Jurkat, Clone E6-1 (cell line): ENCODE measurements around the gene GAS2L2.

Source experiments
- DNase-seq: peaks from one replicate; pipeline ENCODE4 v3.0.0-alpha.2; 2011; ENCODE audit warnings: low read depth, low spot score
- H3K4me3 ChIP-seq: 2 replicates; pipeline ENCODE4 v1.5.1; 2011; ENCODE audit warnings: mild to moderate bottlenecking, low read length, control low read depth, moderate library complexity

Gene GAS2L2

DNA sequence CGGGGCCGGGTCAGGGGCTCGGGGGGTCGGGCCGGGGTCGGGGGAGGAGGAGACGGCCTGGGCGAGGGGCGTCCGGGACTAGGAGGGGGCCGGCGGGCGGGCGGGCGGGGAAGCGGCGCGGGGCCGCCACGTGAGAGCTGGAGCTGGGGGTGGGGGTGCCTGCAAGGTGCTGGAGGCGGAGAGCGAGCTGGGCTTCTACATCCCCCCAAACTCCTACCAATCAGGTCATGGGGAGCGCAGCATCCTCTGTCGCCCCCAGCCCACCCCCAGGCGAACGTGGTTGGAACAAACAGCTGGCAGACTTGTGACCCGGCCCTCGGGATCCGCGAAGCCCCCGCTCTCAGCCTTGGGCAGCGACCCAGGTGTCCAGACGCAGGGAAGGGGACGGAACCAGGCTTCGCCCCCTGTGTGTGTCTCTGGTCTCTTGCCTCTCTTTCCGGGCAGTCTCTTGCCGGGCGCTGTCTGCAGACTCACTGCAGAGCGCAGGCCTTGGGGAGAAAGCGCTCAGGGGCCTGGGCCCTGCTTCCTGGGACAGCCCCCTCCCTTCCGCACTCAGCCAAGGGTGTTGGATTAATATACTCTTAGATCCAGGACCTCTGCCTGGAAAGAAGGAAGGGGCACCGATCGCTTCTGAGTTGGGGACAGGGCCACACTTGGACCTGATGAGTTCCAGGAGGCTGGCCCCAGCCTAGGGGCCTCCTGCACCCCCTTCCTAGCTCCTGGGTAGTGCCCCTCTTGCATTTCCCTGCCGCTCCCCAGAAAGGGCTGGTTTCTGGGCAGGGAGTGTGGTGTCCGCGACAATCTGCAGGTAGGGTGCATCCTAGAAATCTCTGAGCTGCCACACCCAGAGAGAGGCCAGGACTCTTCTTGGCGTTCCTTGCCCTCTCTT lies 20.9 kb downstream of the GAS2L2 start:
- peak overlapping the region; percentile 52 for H3K4me3 ChIP-seq
- DNase-seq, result no peak

DNA sequence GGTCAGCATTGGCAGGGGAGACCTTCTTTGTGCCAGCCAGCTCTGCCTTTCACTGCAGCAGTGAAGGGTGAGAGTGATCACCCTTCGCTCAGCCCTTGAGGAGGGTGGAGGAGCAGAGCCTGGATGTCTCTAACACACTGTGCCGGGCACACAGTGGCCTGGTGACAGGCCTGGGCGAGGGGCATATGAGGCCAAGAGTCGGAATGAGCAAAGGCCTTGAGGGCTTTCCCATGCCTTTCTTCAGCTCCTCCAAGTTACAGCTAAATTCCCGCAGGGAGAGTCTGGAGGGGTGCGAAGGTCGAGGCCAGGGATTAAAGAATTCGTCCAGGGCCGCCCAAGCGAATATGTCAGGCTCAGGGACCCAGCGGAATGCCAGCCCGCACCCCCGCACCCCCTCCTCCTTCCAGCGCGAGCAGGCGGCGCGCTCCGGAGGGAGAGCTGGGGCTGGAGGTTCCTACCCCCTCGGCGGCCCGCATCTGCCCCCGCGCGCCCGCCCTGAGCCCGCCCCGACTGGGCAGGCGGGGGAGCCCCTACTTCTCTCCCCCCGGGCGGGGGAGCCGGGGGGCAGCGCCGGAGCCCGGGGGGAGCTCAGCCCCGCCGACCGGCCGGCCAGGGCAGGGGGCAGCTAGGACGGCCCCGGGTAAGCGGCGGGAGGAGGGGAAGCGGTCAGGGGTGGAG lies 21.7 kb downstream of the GAS2L2 start, which contains the start of gene RASL10B:
Gene RASL10B, plus strand, starts transcription at position 401 of the 678 bp plus-strand sequence. CDS start 3,546 bp downstream, outside the sequence.
- no peak for DNase-seq
- H3K4me3 ChIP-seq, result peak within 1 kb of the TSS; percentile 52

DNA sequence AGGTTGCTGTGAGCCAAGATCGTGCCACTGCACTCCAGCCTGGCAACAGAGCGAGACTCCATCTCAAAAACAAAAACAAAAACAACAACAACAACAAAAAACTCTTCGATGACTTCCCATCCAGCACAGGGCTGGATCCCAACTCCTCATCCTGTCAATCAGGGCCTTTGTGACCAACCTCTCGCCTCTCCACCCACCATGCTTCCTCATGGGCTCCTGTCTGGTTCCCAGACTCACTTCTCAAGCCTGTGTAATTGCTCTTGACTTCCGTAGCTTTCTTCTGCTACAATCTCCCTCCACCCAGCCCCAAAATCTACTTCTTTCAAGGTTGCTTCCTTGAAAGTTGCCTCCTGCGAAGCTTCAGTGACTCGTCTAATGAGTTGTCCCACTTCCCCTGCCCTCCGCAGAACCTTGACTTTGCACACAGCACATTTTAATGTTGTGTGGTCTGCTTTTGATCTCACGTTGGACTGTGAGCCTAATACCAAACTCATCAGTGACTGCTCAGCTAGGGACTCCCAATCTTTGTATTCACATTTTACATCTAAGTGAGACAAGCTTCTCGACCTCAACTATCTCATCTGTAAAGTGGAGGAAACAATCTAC lies 22.5 kb downstream of the GAS2L2 start:
- peak; percentile 79 for DNase-seq
- H3K4me3 ChIP-seq, result no peak overlapping the region

DNA sequence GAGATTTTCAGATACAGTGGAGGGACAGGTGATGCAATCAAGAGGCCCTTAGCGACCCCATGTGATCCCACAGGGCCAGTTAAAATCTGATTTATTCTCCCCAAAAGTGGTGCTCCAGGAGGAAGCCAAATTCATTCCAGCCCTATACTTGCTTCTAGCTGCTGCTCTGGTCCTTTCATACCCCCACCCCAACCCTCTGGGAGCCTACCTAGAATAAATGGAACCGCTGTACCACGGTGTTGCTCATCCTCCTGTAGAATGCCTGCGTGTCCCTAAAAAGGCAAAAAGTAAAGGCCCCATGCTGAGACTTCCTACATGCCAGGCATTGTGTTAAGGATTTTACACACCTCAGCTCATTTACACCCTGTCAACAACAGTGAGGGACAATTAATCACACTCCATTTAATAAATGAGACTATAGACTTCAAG lies 23.6 kb downstream of the GAS2L2 start:
- no peak overlapping the region for H3K4me3 ChIP-seq
- no peak for DNase-seq

DNA sequence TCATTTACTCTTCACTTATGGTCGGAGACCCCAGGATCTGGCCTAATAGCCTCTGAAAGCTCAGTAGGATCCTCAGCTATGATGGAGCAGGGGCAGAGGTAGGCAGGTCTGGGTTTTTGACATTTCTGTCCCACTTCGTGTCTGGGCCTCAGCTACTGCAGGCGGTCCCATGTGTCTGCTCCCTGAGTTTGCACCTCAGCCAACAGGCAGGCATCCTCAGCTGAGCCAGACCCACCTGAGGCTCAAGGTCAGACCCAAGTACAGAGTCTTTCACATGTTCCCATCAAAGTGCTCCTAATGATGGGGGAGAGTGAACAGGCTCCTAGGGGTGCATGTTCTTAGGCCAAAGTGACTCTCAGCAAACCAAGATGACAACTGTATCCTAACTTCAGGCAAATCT lies 24.5 kb downstream of the GAS2L2 start:
- DNase-seq, result no peak
- no peak overlapping the region for H3K4me3 ChIP-seq

DNA sequence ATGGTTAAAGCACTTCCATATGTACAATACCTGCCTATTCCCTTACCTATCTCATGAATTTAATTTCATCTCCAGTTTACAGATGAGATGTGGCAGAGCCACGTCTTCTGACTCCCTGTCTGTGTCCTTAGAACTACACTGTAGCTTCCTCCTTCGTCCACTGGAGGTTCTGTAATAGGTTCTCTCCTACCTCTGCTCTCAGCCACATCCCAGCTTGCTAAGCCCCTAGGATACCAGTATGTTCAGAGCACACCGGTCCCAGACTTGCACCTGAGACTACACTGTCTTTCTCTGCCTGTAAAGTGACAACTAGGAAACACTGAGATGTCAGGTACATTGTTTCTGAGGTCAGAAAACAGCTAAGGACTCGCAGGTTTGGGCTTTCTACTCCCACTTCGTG lies 25.4 kb downstream of the GAS2L2 start:
- no peak overlapping the region for H3K4me3 ChIP-seq
- DNase-seq, result no peak

DNA sequence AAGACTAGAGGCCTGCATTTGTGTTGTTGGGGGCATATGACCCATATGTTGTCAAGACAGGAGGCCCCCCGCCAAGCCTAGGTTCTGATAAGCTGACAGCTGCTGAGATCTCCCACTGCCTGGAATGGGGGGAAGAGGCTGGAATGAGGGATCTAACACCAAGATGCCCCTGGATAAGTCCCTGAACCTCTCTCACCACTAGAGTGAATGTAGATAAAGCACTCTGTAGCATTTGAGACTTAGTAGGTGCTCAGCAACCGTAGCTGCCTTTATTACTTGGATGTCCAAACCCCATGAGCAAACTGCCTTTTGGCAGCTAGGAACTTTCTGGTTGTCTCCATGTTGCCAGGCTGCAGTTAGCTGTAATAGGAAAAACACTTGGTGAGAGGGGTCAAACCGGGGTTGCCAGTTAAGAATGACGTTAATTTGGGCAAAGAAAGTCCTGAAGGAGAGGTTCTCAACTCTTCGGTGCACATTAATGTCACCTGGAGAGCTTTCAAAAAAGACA lies 26.0 kb downstream of the GAS2L2 start:
- no peak overlapping the region for H3K4me3 ChIP-seq
- no peak for DNase-seq

DNA sequence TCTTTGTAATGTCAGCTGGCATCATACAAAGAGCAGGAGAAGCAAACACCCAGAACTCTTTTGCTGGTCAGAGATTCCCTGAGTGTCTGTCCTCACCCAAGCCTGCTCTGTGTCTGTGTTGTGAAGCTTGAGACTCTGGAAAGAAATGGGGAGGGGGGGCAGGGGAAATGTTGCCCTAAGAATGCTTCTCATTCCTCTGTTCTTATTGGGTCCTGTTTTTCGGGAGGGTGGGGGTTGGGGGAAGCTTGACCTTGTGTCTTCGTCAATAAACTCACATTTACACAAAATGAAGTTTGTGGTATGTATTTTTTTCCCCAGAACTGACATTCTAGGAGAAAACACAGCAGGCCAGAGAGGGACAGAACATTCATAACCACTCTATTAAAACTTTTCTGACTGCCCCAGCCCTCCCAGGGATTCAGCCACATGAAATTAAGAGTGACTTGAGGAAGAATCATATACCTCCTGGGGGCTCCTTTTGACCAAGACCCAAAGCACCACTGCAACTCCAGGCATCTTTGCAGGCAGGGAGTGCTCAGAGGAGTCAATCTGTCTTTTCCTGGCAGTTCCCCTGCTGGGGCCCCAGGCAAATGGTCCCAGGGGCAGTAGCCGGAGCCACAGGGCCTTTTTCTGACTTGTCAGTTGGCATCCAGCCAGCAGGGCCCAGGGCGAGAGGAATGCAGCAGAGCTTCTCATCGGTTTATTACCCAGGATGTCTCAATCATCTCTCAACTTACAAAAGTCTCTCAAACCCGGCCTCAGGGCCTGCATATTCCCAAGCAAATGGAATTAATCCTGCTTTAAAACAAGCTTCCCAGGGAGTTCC lies 26.7 kb downstream of the GAS2L2 start:
- H3K4me3 ChIP-seq, result no peak overlapping the region
- no peak for DNase-seq

DNA sequence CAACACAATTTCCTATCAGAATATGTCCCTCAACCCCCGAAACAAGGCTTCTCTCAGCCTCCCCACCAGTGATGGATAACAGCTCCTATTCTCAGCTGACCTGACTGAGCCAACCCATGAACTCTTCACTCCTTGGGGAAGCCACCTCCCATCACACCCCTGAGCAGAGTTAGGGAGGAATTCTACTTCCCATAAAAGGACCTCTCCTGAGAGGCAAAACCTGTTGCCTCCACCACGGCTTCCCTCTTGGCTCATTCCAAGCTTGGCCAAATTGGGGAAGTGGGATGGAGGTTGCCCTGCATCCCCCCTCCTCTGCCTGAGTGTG lies 27.3 kb downstream of the GAS2L2 start:
- DNase-seq, result no peak
- H3K4me3 ChIP-seq, result no peak overlapping the region

DNA sequence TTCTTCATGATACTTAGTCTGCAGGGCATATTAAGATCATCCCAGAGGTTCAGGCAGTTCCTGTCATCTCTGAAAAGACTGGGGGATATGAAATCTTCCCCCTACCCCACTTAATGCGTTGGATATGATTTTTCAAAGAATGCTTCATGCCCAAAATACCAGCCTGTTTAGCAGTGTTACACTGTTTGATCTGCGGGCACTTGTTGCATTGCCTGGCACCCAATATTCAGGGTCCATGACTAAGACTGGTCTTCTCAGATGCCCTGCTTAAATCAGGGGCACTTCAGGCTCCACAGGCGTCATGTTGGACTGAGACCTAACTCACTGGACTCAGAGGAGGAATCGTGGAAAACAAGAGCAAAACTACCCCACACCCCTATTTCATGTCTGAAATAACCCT lies 28.0 kb downstream of the GAS2L2 start:
- no peak overlapping the region for H3K4me3 ChIP-seq
- no peak for DNase-seq

DNA sequence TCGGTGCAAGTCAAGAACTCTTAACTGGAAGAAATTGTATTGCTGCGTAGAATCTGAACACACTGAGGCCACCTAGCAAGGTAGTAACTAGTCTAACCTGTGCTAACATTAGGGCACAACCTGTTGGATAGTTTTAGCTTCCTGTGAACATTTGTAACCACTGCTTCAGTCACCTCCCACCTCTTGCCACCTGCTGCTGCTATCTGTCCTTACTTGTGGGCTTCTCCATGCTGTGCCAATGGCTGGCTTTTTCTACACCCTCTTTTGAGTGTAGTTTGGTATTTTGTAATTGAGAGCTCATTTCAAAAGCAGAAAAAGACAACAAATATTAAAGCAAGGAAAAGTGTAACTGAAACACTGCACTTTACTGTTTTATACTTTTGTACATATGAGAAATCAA lies 29.3 kb downstream of the GAS2L2 start:
- DNase-seq, result no peak
- no peak overlapping the region for H3K4me3 ChIP-seq

DNA sequence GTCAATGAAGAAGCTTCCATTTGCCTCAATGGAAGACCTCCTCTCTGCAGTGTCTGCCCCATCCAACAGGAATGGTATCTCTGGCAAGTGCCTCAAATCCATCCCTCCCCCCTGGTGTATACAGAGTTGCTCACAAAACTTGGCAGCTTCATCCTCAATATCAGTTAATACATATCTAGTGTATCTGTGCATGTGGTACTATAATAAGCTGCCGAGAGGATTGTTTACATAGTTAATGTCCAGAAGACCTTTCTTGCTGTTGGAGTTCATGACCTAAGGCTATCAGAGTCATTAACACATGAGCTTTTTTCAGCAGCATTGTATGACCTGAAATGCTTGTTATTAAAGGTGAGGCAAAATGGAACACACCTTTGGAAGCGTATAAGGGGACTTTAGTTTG lies 35.6 kb downstream of the GAS2L2 start:
- H3K4me3 ChIP-seq, result no peak overlapping the region
- DNase-seq, result no peak

DNA sequence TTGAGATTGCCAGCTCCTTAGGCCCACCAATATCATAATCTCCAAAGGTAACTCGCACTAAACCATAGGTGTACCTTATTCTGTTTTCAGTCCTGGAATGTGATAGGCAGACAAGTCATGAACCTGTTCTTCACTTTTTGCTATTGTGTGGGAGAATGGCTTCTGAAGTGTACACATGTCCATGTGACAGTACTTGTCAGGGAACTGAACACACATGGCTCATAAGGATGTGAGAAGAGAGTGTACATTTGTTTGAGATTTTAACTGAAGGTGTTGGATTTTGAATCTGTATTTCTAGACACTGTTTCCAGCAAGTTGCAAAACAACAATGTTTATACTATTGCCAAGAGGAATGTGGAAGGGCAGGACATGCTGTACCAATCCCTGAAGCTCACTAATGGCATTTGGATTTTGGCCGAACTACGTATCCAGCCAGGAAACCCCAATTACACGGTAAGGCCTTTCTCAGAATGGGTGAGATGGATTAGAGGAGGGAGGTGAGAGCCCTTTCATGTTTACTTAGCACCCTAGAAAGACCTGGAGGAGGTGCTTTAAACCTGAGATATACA lies 36.1 kb downstream of the GAS2L2 start:
- no peak overlapping the region for H3K4me3 ChIP-seq
- no peak for DNase-seq

DNA sequence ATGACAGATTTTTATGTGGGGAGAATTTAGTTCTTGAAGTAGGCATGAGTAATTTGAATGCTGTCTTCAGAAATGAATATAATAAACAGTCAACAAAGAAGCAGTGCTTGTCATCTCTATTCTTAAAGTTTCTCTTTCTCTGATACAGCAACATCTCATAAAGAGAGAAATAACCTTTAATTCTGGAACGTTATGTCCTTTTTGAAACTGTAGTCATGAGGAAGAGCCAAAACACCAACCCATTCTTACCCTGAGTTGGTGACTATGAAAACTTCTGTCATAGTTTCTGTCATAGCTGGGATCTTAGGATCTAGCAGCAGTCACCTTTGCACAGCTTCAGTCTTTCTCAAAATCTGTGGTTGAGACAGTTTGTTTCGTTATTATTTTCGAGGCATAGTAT lies 36.9 kb downstream of the GAS2L2 start:
- DNase-seq, result no peak
- no peak overlapping the region for H3K4me3 ChIP-seq

DNA sequence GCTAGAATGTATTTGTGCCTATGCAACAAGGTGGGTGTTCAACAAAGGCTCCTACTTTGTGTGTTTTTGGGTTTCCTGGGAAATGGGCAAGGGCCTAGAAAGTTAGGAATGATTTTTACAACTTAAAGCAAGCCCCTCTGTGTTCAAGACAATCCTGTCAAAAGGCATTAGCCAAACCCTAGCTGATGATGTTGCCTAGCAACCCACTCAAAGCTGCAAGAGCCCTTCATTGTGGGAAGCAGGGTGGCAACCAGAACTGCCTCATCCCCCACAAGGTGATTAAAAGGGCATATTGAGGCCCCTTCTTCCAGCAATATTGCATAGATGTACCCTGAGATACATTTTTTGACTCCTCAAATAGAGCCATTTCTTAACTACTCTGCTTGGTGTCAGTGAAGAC lies 37.6 kb downstream of the GAS2L2 start:
- no peak overlapping the region for H3K4me3 ChIP-seq
- no peak for DNase-seq

DNA sequence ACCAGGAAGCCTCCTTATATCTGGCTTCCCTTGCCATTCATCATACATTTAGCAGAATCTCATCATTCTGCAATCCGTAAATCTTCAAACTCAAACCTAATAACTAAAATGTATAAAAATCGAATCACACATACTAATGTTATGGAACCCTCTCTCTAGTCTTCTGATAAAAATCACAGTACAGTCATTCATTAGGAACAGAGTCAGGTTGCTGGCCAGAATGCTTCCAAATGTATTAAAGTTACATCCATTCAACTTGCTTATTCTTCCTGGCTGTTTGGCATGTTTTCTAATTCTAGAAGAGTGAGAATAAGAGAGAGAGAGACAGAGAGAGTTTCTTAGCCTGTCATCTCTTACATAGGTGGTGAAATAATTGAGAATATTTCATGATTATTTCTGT lies 38.1 kb downstream of the GAS2L2 start:
- no peak for DNase-seq
- no peak overlapping the region for H3K4me3 ChIP-seq

DNA sequence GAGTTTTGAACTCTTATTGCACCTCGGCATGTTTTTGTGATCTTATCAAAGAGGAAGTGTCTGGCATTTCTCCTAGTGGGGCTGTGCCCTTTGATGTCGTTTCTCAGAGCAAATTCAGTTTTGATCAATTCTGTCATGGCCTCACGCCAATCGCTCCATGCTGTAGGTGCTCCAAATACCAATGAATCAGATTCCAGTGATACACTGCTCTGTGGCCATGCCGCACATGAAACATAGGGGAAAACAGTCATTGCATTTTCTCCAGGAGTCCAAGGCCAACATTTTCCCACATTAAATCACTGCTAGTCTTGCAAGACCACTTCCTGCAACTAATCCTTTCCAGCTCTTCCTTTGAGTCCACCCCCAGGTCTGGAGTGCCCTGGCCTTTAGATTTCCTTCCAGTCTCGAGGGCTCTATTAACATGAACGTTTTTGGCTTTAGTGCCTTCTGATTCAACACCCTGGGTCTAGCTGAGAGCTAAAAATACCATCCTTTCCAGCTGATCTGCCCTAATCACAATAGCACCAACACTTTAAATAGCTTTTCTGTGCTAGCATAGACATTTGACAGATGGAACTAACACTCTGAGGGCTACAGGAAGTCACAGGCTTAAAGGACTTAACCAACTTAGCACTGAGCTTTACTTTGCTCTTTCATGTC lies 39.8 kb downstream of the GAS2L2 start:
- H3K4me3 ChIP-seq, result no peak overlapping the region
- DNase-seq, result peak; percentile 42

DNA sequence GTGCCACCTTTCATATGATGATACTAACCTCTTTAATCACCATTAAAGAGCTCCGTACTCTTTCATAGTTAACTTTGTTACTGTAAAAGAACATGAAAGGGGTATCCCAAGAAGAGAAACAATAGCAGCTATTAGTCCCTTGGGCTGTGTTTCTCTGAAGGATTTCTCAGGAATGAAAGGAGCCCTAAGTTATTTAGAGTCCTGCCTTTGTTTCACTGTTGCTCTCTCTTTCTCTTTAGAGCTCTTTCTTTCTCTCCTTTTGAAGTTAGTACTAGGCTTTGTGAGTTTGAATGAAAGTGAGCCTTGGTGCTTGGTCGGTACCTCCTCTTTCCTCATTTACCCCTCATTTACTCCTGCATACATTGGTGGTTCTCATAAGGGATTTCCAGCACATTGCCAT lies 42.1 kb downstream of the GAS2L2 start:
- no peak for DNase-seq
- no peak overlapping the region for H3K4me3 ChIP-seq
